ENCODE measurements around the gene PPP2R5C.

GRCh38 chr14:101908795-101909194, 147.3 kb downstream of the PPP2R5C start:
- TF ChIP-seq EP300 (IDR thresholded peaks at IDR 0.05) (no peak), POLR2A (IDR thresholded peaks at IDR 0.05) (no peak)
